Natural killer cell (primary cell): ENCODE data around the gene DENND1A. TPM values are rescaled to one million over a fixed set of nuclear protein-coding genes. Genes with fewer than 3 reads are reported as not detected.

ENCODE experiments used
- ATAC-seq, 3 donors: fragments of 150-1000 bp in 2 of 3; fragments of 200-7000 bp in 1 of 3; cut with Tn5 transposase; 1 replicate in 1 of 3; 2 replicates in 2 of 3; pipeline ENCODE4 v1.10.0; 2021; ENCODE audit warnings: mild to moderate bottlenecking in 2 of 3, moderate library complexity in 2 of 3
- DNase-seq, 2 donors: peaks; one replicate each; pipeline versions ENCODE4 v3.0.0 to v3.0.0-alpha.2; 2013 to 2021; ENCODE audit warnings: mixed read lengths in 1 of 2
- H3K27ac ChIP-seq: one replicate; pipeline ENCODE4 v1.5.1; 2013; ENCODE audit warnings: mild to moderate bottlenecking, low read length
- H3K27me3 ChIP-seq: one replicate; pipeline ENCODE4 v1.6.1; 2013; ENCODE audit warnings: low read length; ENCODE audit not compliant: control insufficient read depth, insufficient read depth
- H3K36me3 ChIP-seq: one replicate; pipeline ENCODE4 v1.6.1; 2013; ENCODE audit warnings: low read length; ENCODE audit not compliant: control insufficient read depth, insufficient read depth
- H3K4me1 ChIP-seq: one replicate; pipeline ENCODE4 v1.6.1; 2013; ENCODE audit warnings: low read length; ENCODE audit not compliant: control insufficient read depth, insufficient read depth
- H3K4me3 ChIP-seq: one replicate; pipeline ENCODE4 v1.5.1; 2013; ENCODE audit warnings: low read length
- H3K9me3 ChIP-seq: one replicate; pipeline ENCODE4 v1.6.1; 2013; ENCODE audit warnings: low read length; ENCODE audit not compliant: control insufficient read depth, insufficient read depth
- H3K27ac Mint-ChIP-seq, 2 donors: one replicate each; pipeline ENCODE4 v1.8.0; 2022; ENCODE audit warnings: mild to moderate bottlenecking in 2 of 2, mixed read lengths in 2 of 2, moderate library complexity in 1 of 2
- H3K27me3 Mint-ChIP-seq, 2 donors: one replicate each; pipeline ENCODE4 v1.8.0; 2022; ENCODE audit warnings: low read depth in 2 of 2, mixed read lengths in 2 of 2
- H3K36me3 Mint-ChIP-seq: one replicate; pipeline ENCODE4 v1.8.0; 2022; ENCODE audit warnings: mixed read lengths
- H3K4me1 Mint-ChIP-seq, 2 donors: one replicate each; pipeline ENCODE4 v1.8.0; 2022; ENCODE audit warnings: mixed read lengths in 2 of 2
- H3K4me3 Mint-ChIP-seq: one replicate; pipeline ENCODE4 v1.8.0; 2022; ENCODE audit warnings: mild to moderate bottlenecking, moderate library complexity, mixed read lengths
- H3K9me3 Mint-ChIP-seq, 2 donors: one replicate each; pipeline ENCODE4 v1.8.0; 2022; ENCODE audit warnings: mixed read lengths in 2 of 2
- WGBS: methylation state at CpG from one replicate; pipeline ENCODE4 v1.1.7; 2013; ENCODE audit warnings: missing lambda C conversion rate; ENCODE audit not compliant: insufficient coverage; 5-methylcytosine and 5-hydroxymethylcytosine counted together
- intact Hi-C: fragments of 100-400 bp; cut with micrococcal nuclease; formaldehyde crosslinking; loops from one replicate; pipeline ENCODE4 v1.14.2; 2022
- total RNA-seq, 4 donors: library from RNA; stranded (reverse); fragments of 120-200 nt in 1 of 4; gene quantifications; one replicate each; pipeline versions ENCODE4 v1.2.3 to v1.2.4, GENCODE V29; 2013 to 2022
- TF ChIP-seq, protein P1 (sequence below): fragments of 200-600 bp; IDR thresholded peaks from one replicate; pipeline ENCODE4 v1.8.0; 2022; ENCODE audit warnings: antibody characterized with exemption

Gene DENND1A
- total RNA-seq, 3 donors from 2014 or later (not counting 1 experiment from before 2014, with no cell fraction given): 27.8 to 37.6 (median 30.9) TPM

- no peaks in the 10 kb centered on the region for H3K27me3 Mint-ChIP-seq
- no peak overlapping the region for H3K4me3 Mint-ChIP-seq
- no peak overlapping the region for H3K27ac Mint-ChIP-seq
- no peaks in the 10 kb centered on the region for H3K27me3 ChIP-seq
- H3K4me1 ChIP-seq: no peaks in the 10 kb centered on the region
- DNase-seq: no peak
- intact Hi-C loops: no loop called here
- no peak overlapping the region for H3K27ac ChIP-seq
- H3K4me1 Mint-ChIP-seq: peaks cover 0 to 4% of the 10 kb centered on the region in 2 donors
- no peak overlapping the region for H3K4me3 ChIP-seq
- WGBS: 88% methylated on average over 1 of the region's 1 CpG
- H3K9me3 ChIP-seq: no peaks in the 10 kb centered on the region
- no peaks in the 10 kb centered on the region for H3K36me3 ChIP-seq
- no peaks in the 10 kb centered on the region for H3K9me3 Mint-ChIP-seq
- ATAC-seq: no peak
- TF ChIP-seq, protein P1, sequence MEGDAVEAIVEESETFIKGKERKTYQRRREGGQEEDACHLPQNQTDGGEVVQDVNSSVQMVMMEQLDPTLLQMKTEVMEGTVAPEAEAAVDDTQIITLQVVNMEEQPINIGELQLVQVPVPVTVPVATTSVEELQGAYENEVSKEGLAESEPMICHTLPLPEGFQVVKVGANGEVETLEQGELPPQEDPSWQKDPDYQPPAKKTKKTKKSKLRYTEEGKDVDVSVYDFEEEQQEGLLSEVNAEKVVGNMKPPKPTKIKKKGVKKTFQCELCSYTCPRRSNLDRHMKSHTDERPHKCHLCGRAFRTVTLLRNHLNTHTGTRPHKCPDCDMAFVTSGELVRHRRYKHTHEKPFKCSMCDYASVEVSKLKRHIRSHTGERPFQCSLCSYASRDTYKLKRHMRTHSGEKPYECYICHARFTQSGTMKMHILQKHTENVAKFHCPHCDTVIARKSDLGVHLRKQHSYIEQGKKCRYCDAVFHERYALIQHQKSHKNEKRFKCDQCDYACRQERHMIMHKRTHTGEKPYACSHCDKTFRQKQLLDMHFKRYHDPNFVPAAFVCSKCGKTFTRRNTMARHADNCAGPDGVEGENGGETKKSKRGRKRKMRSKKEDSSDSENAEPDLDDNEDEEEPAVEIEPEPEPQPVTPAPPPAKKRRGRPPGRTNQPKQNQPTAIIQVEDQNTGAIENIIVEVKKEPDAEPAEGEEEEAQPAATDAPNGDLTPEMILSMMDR: no peak
- H3K36me3 Mint-ChIP-seq: no peaks in the 10 kb centered on the region
These were observed 217.5 kb downstream of the DENND1A start for GRCh38 chr9:123712399-123712798.

DNA sequence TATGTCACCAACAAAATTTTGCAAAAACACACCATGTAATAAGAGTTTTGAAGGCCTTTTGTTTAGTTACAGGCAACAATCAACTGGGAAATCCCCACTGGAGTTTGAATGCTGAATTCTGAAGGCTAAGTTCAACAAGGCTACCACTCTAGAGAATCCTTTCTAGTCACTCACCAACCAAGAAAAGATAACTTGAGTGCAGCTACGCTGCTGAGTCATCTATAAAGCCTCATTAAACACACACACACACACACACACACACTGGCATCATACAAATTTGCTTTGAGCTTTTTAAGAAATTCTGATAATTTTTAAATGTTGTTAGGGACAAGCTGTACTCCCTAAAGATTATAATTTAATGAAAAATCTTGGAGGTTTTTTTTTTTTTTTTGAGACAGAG is 219.6 kb downstream of the DENND1A start:
- H3K9me3 ChIP-seq: no peaks in the 10 kb centered on the region
- ATAC-seq (no peak), DNase-seq (no peak)
- Mint-ChIP-seq H3K4me1 (no peaks in the 10 kb centered on the region), H3K4me3 (no peak overlapping the region), H3K27me3 (no peaks in the 10 kb centered on the region), H3K36me3 (no peaks in the 10 kb centered on the region), H3K9me3 (no peaks in the 10 kb centered on the region), H3K27ac (no peak overlapping the region)
- no peak overlapping the region for H3K4me3 ChIP-seq
- intact Hi-C loops: no loop called here
- no peaks in the 10 kb centered on the region for H3K27me3 ChIP-seq
- TF ChIP-seq, protein P1: no peak
- no CpG with 5 or more reads among the region's 1 CpG for WGBS
- no peak overlapping the region for H3K27ac ChIP-seq
- H3K4me1 ChIP-seq: no peaks in the 10 kb centered on the region
- H3K36me3 ChIP-seq: no peaks in the 10 kb centered on the region

DNA sequence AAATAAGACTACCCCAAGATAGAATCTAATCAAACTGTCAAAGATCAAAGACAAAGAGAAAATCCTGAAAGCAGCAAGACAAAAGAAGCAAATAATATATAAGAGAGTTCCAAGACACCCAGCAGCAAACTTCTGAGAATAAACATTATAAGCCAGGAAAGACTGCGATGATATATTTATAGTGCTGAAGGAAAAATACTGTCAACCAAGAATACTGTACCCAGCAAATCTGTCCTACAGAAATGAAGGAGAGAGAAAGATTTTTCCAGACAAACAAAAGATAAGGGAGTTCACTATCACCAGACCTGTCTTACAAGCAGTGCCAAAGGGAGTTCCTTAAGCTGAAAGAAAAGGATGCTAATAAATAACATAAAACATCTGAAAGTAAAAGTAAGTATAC is 227.4 kb downstream of the DENND1A start:
- intact Hi-C loops: no loop called here
- H3K4me1 ChIP-seq: no peaks in the 10 kb centered on the region
- no peak for ATAC-seq
- DNase-seq: no peak
- peaks cover 0 to 16% of the 10 kb centered on the region in 2 donors for H3K9me3 Mint-ChIP-seq
- H3K27ac Mint-ChIP-seq: no peak overlapping the region
- no CpG with 5 or more reads among the region's 1 CpG for WGBS
- TF ChIP-seq, protein P1: no peak
- H3K4me1 Mint-ChIP-seq: peaks cover 4 to 5% of the 10 kb centered on the region in 2 donors
- H3K4me3 Mint-ChIP-seq: no peak overlapping the region
- peaks cover 20% of the 10 kb centered on the region for H3K36me3 Mint-ChIP-seq
- no peak overlapping the region for H3K27ac ChIP-seq
- no peak overlapping the region for H3K4me3 ChIP-seq
- no peaks in the 10 kb centered on the region for H3K27me3 Mint-ChIP-seq
- no peaks in the 10 kb centered on the region for H3K36me3 ChIP-seq
- peaks cover 8% of the 10 kb centered on the region for H3K9me3 ChIP-seq
- no peaks in the 10 kb centered on the region for H3K27me3 ChIP-seq

DNA sequence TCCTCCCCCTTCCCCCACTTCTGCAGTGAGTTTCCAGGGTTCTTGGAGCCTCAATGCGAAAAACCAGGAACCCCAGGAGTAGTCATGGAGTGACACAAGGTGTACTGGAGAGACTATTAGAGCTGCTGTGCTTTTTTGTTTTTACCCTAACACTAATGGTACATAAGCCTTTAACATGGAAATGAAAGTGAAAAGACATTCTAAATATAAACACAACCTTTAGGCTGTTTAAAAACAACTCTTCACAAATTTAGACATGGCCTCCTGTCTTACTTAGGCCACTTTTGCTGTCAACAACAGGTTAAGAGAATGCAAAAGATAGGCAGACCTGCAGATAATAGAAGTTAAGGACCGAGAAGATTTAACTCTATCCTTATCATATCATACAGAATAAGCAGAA is 232.2 kb downstream of the DENND1A start:
- WGBS: no CpG with 5 or more reads among the region's 2 CpGs
- ATAC-seq: no peak

More for the DNA sequence above, 232.2 kb downstream of the DENND1A start:
- no peaks in the 10 kb centered on the region for H3K27me3 Mint-ChIP-seq
- no peak for DNase-seq
- Histone ChIP-seq H3K4me1 (no peaks in the 10 kb centered on the region), H3K4me3 (no peak overlapping the region), H3K27ac (no peak overlapping the region), H3K27me3 (no peaks in the 10 kb centered on the region), H3K9me3 (peaks cover 4% of the 10 kb centered on the region), H3K36me3 (no peaks in the 10 kb centered on the region)
- peaks cover 20% of the 10 kb centered on the region for H3K36me3 Mint-ChIP-seq
- H3K4me1 Mint-ChIP-seq: peaks cover 6 to 7% of the 10 kb centered on the region in 2 donors
- H3K27ac Mint-ChIP-seq: no peak overlapping the region
- no peak overlapping the region for H3K4me3 Mint-ChIP-seq
- intact Hi-C loops: no loop called here
- H3K9me3 Mint-ChIP-seq: peaks cover 0 to 10% of the 10 kb centered on the region in 2 donors
- TF ChIP-seq, protein P1: no peak
